GM18511 (cell line): Measurements from ENCODE around the gene NRG2.

Source experiments
- ATAC-seq: cut with Tn5 transposase; IDR thresholded peaks from one replicate; pipeline ENCODE4 v1.9.1; 2021; ENCODE audit warnings: mild to moderate bottlenecking, moderate library complexity; ENCODE audit not compliant: unreplicated experiment

NRG2 gene

GRCh38 chr5:140041492-140042392 lies 1.4 kb downstream of the NRG2 start:
- no peak for ATAC-seq

GRCh38 chr5:140041099-140041491 lies 2.0 kb downstream of the NRG2 start:
- no peak for ATAC-seq

GRCh38 chr5:140040358-140040757 lies 2.7 kb downstream of the NRG2 start:
- no peak for ATAC-seq

- ATAC-seq = no peak
These were observed 3.5 kb downstream of the NRG2 start for GRCh38 chr5:140039561-140039960.

GRCh38 chr5:140038373-140038957 lies 4.6 kb downstream of the NRG2 start:
- no peak for ATAC-seq

GRCh38 chr5:140037012-140037411 lies 6.1 kb downstream of the NRG2 start:
- ATAC-seq = no peak

GRCh38 chr5:140035881-140036280 lies 7.2 kb downstream of the NRG2 start:
- no peak for ATAC-seq

- no peak for ATAC-seq
These were observed 9.9 kb downstream of the NRG2 start for GRCh38 chr5:140033037-140033760.

GRCh38 chr5:140032296-140032695 lies 10.8 kb downstream of the NRG2 start:
- no peak for ATAC-seq

- ATAC-seq = no peak
These were observed 15.3 kb downstream of the NRG2 start for GRCh38 chr5:140027807-140028206.

- ATAC-seq = no peak
These were observed 17.4 kb downstream of the NRG2 start for GRCh38 chr5:140025736-140026135.

- ATAC-seq = no peak
These were observed 18.2 kb downstream of the NRG2 start for GRCh38 chr5:140024928-140025327.

GRCh38 chr5:140023611-140024191 lies 19.4 kb downstream of the NRG2 start:
- no peak for ATAC-seq

- ATAC-seq = no peak
These were observed 22.4 kb downstream of the NRG2 start for GRCh38 chr5:140020601-140021177.

- ATAC-seq = no peak
These were observed 24.0 kb downstream of the NRG2 start for GRCh38 chr5:140018920-140019644.

GRCh38 chr5:140018517-140018916 lies 24.6 kb downstream of the NRG2 start:
- ATAC-seq = no peak

GRCh38 chr5:140018096-140018481 lies 25.0 kb downstream of the NRG2 start:
- no peak for ATAC-seq

GRCh38 chr5:140017397-140018095 lies 25.6 kb downstream of the NRG2 start:
- ATAC-seq = no peak

- no peak for ATAC-seq
These were observed 27.4 kb downstream of the NRG2 start for GRCh38 chr5:140015706-140016105.

GRCh38 chr5:140014751-140015150 lies 28.3 kb downstream of the NRG2 start:
- ATAC-seq = no peak
